Keratinocyte (primary cell): ENCODE measurements around the gene ZBTB7A.

ENCODE experiments used
- EZH2 ChIP-seq: IDR thresholded peaks from one replicate; pipeline ENCODE4 v1.6.1; 2012; ENCODE audit warnings: inconsistent platforms, mild to moderate bottlenecking, low read length, moderate library complexity
- TF ChIP-seq, protein P1 (sequence below), 3 experiments: IDR thresholded peaks in 1 of 3; conservative IDR thresholded peaks in 1 of 3; optimal IDR thresholded peaks in 1 of 3; 2 replicates in 2 of 3; 3 replicates in 1 of 3; pipeline versions ENCODE3 to v1.5.1; 2011; ENCODE audit warnings: low read length in 3 of 3, mild to moderate bottlenecking in 3 of 3, moderate library complexity in 2 of 3, control low read depth in 1 of 3, inconsistent platforms in 1 of 3; ENCODE audit not compliant: insufficient read depth in 2 of 3; ENCODE audit errors: extremely low read depth in 1 of 3

DNA sequence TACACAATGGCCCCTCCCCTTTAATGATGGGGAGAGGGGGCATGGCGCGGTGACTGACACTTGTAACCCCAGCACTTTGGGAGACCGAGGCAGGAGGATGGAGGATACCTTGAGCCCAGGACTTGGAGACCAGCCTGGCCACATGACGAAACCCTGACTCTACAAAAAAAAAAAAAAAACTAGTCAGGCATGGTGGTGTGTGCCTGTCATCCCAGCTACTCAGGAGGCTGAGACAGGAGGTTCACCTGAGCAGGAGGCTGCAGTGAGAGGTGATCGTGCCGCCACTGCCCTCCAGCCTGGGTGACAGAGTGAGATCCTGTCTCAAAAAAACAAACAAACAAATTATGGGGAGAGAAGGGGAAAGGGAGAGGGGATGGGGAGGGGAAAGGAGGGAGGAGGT is 13.8 kb upstream of the ZBTB7A start:
- TF ChIP-seq, protein P1, sequence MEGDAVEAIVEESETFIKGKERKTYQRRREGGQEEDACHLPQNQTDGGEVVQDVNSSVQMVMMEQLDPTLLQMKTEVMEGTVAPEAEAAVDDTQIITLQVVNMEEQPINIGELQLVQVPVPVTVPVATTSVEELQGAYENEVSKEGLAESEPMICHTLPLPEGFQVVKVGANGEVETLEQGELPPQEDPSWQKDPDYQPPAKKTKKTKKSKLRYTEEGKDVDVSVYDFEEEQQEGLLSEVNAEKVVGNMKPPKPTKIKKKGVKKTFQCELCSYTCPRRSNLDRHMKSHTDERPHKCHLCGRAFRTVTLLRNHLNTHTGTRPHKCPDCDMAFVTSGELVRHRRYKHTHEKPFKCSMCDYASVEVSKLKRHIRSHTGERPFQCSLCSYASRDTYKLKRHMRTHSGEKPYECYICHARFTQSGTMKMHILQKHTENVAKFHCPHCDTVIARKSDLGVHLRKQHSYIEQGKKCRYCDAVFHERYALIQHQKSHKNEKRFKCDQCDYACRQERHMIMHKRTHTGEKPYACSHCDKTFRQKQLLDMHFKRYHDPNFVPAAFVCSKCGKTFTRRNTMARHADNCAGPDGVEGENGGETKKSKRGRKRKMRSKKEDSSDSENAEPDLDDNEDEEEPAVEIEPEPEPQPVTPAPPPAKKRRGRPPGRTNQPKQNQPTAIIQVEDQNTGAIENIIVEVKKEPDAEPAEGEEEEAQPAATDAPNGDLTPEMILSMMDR (optimal IDR thresholded peaks at IDR 0.05 in 1 of 3, IDR thresholded peaks at IDR 0.05 in 1 of 3, conservative IDR thresholded peaks at IDR 0.05 in 1 of 3; ENCODE audit: extremely low read depth in 1 of 3, insufficient read depth in 2 of 3, low read length in 3 of 3), result no peak
- no peak for TF ChIP-seq EZH2
